HUES64 (cell line): ENCODE data around the gene CYP1A2.

Source experiments
- H3K27ac ChIP-seq: 2 replicates; pipeline ENCODE4 v1.7.0; 2013; ENCODE audit warnings: low read depth, low read length, inconsistent platforms
- H3K27me3 ChIP-seq: 2 replicates; pipeline ENCODE4 v1.6.1; 2013; ENCODE audit warnings: mild to moderate bottlenecking, low read length; ENCODE audit not compliant: insufficient read depth
- H3K36me3 ChIP-seq: 2 replicates; pipeline ENCODE4 v1.6.1; 2013; ENCODE audit warnings: mild to moderate bottlenecking, low read length; ENCODE audit not compliant: insufficient read depth
- H3K4me1 ChIP-seq: 2 replicates; pipeline ENCODE4 v1.6.1; 2013; ENCODE audit warnings: mild to moderate bottlenecking, low read length, moderate library complexity; ENCODE audit not compliant: insufficient read depth
- H3K4me3 ChIP-seq: 2 replicates; pipeline ENCODE4 v1.5.1; 2013; ENCODE audit warnings: mild to moderate bottlenecking, low read length, moderate library complexity
- H3K9ac ChIP-seq: 2 replicates; pipeline ENCODE4 v1.6.1; 2013; ENCODE audit warnings: mild to moderate bottlenecking, low read depth, low read length
- H3K9me3 ChIP-seq: 2 replicates; pipeline ENCODE4 v1.6.1; 2013; ENCODE audit warnings: low read depth, low read length; ENCODE audit not compliant: insufficient read depth
- WGBS: fragments of 150-250, 120-280 bp; methylation state at CpG from one replicate; pipeline ENCODE4 v1.1.7; 2013; ENCODE audit warnings: missing lambda C conversion rate; 5-methylcytosine and 5-hydroxymethylcytosine counted together

CYP1A2 gene

GRCh38 chr15:74800559-74801094 is 52.0 kb downstream of the CYP1A2 start:
- no peak overlapping the region for H3K27ac ChIP-seq
- WGBS = 89% methylated on average over 20 of the region's 20 CpGs
- H3K36me3 ChIP-seq = peaks cover 35% of the 10 kb centered on the region
- no peaks in the 10 kb centered on the region; the same call in 1 of the 2 replicates for H3K4me1 ChIP-seq
- H3K27me3 ChIP-seq = no peaks in the 10 kb centered on the region
- no peaks in the 10 kb centered on the region for H3K9me3 ChIP-seq
- H3K4me3 ChIP-seq = no peak overlapping the region
- no peak overlapping the region for H3K9ac ChIP-seq

DNA sequence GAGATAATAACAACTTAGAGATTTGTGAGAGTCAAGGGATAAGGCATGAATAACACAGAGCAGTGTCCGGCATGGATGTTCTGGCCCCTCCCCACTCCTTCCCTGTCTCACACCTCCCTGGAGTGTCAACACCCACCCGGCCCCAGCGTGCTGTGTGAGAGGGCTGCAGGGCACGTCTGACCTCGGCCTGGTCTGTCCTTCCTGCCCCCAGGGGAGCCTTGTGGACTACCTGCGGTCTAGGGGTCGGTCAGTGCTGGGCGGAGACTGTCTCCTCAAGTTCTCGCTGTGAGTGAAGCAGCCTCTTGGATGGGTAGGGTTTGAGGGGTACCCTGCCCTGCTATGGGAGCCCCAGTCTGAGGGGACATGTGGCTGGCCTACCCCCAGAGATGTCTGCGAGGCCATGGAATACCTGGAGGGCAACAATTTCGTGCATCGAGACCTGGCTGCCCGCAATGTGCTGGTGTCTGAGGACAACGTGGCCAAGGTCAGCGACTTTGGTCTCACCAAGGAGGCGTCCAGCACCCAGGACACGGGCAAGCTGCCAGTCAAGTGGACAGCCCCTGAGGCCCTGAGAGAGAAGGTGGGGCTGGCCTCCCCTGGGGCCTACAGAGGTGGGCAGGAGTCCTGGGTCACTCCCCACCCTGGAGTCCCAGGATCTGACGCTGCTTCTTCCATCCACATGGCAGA is 52.8 kb downstream of the CYP1A2 start:
- H3K9me3 ChIP-seq = no peaks in the 10 kb centered on the region
- no peak overlapping the region for H3K27ac ChIP-seq
- H3K9ac ChIP-seq = no peak overlapping the region
- H3K27me3 ChIP-seq = no peaks in the 10 kb centered on the region
- H3K4me3 ChIP-seq = no peak overlapping the region
- no peaks in the 10 kb centered on the region; the same call in 1 of the 2 replicates for H3K4me1 ChIP-seq
- H3K36me3 ChIP-seq = peaks cover 35% of the 10 kb centered on the region
- 93% methylated on average over 18 of the region's 18 CpGs for WGBS

DNA sequence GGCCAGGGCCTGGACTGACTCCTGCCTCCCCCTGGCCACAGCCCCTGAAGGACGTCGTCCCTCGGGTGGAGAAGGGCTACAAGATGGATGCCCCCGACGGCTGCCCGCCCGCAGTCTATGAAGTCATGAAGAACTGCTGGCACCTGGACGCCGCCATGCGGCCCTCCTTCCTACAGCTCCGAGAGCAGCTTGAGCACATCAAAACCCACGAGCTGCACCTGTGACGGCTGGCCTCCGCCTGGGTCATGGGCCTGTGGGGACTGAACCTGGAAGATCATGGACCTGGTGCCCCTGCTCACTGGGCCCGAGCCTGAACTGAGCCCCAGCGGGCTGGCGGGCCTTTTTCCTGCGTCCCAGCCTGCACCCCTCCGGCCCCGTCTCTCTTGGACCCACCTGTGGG is 53.6 kb downstream of the CYP1A2 start:
- Histone ChIP-seq H3K4me3 (no peak overlapping the region), H3K9ac (no peak overlapping the region), H3K36me3 (peaks cover 35% of the 10 kb centered on the region), H3K9me3 (no peaks in the 10 kb centered on the region), H3K27ac (no peak overlapping the region), H3K27me3 (no peaks in the 10 kb centered on the region), H3K4me1 (no peaks in the 10 kb centered on the region; the same call in 1 of the 2 replicates)
- WGBS = 95% methylated on average over 20 of the region's 20 CpGs

DNA sequence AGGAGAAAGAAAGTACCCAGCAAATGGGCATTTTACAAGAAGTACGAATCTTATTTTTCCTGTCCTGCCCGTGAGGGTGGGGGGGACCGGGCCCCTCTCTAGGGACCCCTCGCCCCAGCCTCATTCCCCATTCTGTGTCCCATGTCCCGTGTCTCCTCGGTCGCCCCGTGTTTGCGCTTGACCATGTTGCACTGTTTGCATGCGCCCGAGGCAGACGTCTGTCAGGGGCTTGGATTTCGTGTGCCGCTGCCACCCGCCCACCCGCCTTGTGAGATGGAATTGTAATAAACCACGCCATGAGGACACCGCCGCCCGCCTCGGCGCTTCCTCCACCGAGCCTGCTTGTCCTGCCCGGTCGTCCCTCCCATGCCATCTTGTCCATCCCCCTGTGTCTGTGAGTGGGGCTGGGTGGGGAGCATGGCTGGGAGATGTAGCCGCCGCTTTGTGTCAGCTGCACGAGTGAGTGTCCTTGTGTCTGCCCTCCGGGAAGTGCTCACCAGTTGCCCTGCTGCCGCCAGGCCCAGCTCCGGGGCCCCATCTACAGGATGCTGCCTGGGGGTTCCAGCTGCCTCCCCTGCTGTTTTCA is 54.3 kb downstream of the CYP1A2 start:
- Histone ChIP-seq H3K27ac (no peak overlapping the region), H3K27me3 (no peaks in the 10 kb centered on the region), H3K4me3 (no peak overlapping the region), H3K9me3 (no peaks in the 10 kb centered on the region), H3K36me3 (peaks cover 35% of the 10 kb centered on the region), H3K4me1 (no peaks in the 10 kb centered on the region; the same call in 1 of the 2 replicates), H3K9ac (no peak overlapping the region)
- WGBS = 96% methylated on average over 31 of the region's 31 CpGs

DNA sequence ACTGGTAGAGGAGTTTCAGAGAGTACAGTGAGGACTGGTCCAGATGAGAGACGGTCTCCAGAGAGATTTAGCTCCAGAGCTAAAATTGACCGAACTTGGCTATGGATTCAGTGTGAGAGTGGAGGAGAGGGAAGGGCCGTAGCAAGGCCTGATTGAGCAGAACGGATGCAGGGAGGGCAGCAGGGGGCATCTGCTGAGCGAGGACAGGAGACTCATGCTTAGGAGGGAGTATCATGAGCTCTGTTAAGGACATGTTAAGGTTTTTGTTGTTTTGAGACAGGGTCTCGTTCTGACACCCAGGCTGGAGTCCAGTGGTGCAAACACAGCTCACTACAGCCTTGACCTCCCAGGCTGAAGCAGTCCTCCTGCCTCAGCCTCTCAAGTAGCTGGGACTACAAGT is 56.3 kb downstream of the CYP1A2 start:
- Histone ChIP-seq H3K9ac (no peak overlapping the region), H3K27ac (no peak overlapping the region), H3K9me3 (no peaks in the 10 kb centered on the region), H3K36me3 (peaks cover 35% of the 10 kb centered on the region), H3K4me1 (no peaks in the 10 kb centered on the region; the same call in none of the 2 replicates), H3K27me3 (no peaks in the 10 kb centered on the region), H3K4me3 (no peak overlapping the region)
- WGBS = 83% methylated on average over 6 of the region's 6 CpGs
